HCT116 (cell line): ENCODE results near the gene AHI1. TPM values are rescaled to one million over a fixed set of nuclear protein-coding genes. Genes with fewer than 3 reads are reported as not detected.

Experiments
- ATAC-seq: fragments of 200-7000 bp; cut with Tn5 transposase; 2 replicates; pipeline ENCODE4 v1.9.1; 2020; ENCODE audit warnings: mild to moderate bottlenecking, moderate library complexity
- BruUV-seq: library from RNA; stranded (reverse); fragments of 400-500 nt; replicated peaks from 2 replicates; lab custom pipeline; 2021; lab: Mats Ljungman, UMichigan
- CTCF ChIA-PET: fragments of 300-600 bp; sonication (Branson Sonifier 250); formaldehyde crosslinking; loops from one replicate; lab custom pipeline; 2021; ENCODE audit warnings: antibody characterized with exemption; lab: Charles Lee
- POLR2A ChIA-PET: fragments of 300-600, 350-600 bp; sonication (Branson Sonifier 250); formaldehyde crosslinking; loops from one replicate; lab custom pipeline; 2021; ENCODE audit warnings: antibody characterized with exemption; lab: Charles Lee
- RAD21 ChIA-PET, 2 experiments: fragments of 300-600 bp; sonication (Branson Sonifier 250); formaldehyde crosslinking; loops; one replicate each; lab custom pipeline; 2023; ENCODE audit warnings: low total read pairs in 2 of 2; ENCODE audit not compliant: uncharacterized antibody in 2 of 2, unreplicated experiment in 2 of 2, low non-redundant PET in 1 of 2; lab: Charles Lee
- DNase-seq: peaks from one replicate; pipeline ENCODE4 v3.0.0-alpha.2; 2010; ENCODE audit warnings: low read depth, low spot score
- H2AFZ ChIP-seq: fragments of 200-600 bp; shearing (Covaris generic), sonication (generic); 2 replicates; pipeline ENCODE4 v1.6.1; 2017; ENCODE audit warnings: low read depth, mixed run types, mixed read lengths, antibody characterized with exemption, low read length; ENCODE audit not compliant: poor library complexity, severe bottlenecking
- H3K27ac ChIP-seq: 2 replicates; pipeline ENCODE4 v1.5.1; 2012; ENCODE audit warnings: low read depth, low read length
- H3K27me3 ChIP-seq: fragments of 200-600 bp; sonication (generic); 2 replicates; pipeline ENCODE4 v1.6.1; 2016; ENCODE audit warnings: mixed run types, low read length, mixed read lengths; ENCODE audit not compliant: insufficient read depth
- H3K36me3 ChIP-seq, 2 experiments: fragments of 200-500 bp in 1 of 2; fragments of 200-600 bp in 1 of 2; sonication (Bioruptor generic) in 1 of 2; sonication (generic) in 1 of 2; 2 replicates each; pipeline versions ENCODE4 v1.5.1 to v1.6.1; 2014 to 2016; ENCODE audit warnings: low read length in 2 of 2, inconsistent platforms in 1 of 2, mixed read lengths in 1 of 2, mixed run types in 1 of 2; ENCODE audit not compliant: insufficient read depth in 2 of 2, control insufficient read depth in 1 of 2
- H3K4me1 ChIP-seq, 2 experiments: fragments of 200-600 bp in 1 of 2; sonication (generic) in 1 of 2; 2 replicates each; pipeline versions ENCODE4 v1.5.1 to v1.6.1; 2012 to 2017; ENCODE audit warnings: low read length in 2 of 2, inconsistent platforms in 1 of 2, mild to moderate bottlenecking in 1 of 2, mixed read lengths in 1 of 2, mixed run types in 1 of 2, moderate library complexity in 1 of 2; ENCODE audit not compliant: insufficient read depth in 2 of 2, control insufficient read depth in 1 of 2
- H3K4me2 ChIP-seq: fragments of 200-600 bp; sonication (generic); 2 replicates; pipeline ENCODE4 v1.6.1; 2017; ENCODE audit warnings: mixed run types, low read length, mixed read lengths
- H3K4me3 ChIP-seq, 2 experiments: fragments of 200-600 bp in 1 of 2; sonication (generic) in 1 of 2; replicated peaks in 1 of 2; 2 replicates each; pipeline ENCODE4 v1.5.1; 2011 to 2016; ENCODE audit warnings: low read length in 2 of 2, control low read depth in 1 of 2, low read depth in 1 of 2, mild to moderate bottlenecking in 1 of 2, mixed read lengths in 1 of 2, mixed run types in 1 of 2
- H3K79me2 ChIP-seq: fragments of 200-600 bp; sonication (generic); 2 replicates; pipeline ENCODE4 v1.6.1; 2017; ENCODE audit warnings: mild to moderate bottlenecking, mixed run types, low read length, moderate library complexity, mixed read lengths; ENCODE audit not compliant: insufficient read depth
- H3K9ac ChIP-seq: fragments of 200-600 bp; sonication (generic); 2 replicates; pipeline ENCODE4 v1.6.1; 2016; ENCODE audit warnings: low read length, mixed read lengths
- H3K9me2 ChIP-seq: fragments of 200-600 bp; sonication (generic), shearing (Covaris generic); 2 replicates; pipeline ENCODE4 v1.6.1; 2017; ENCODE audit warnings: mixed run types, mild to moderate bottlenecking, moderate library complexity; ENCODE audit not compliant: insufficient read depth
- H3K9me3 ChIP-seq, 2 experiments: fragments of 200-500 bp in 1 of 2; fragments of 200-600 bp in 1 of 2; sonication (Bioruptor generic) in 1 of 2; sonication (generic) in 1 of 2; 2 replicates each; pipeline ENCODE4 v1.6.1; 2014 to 2017; ENCODE audit warnings: low read length in 2 of 2, mixed read lengths in 2 of 2, inconsistent platforms in 1 of 2, low read depth in 1 of 2, mild to moderate bottlenecking in 1 of 2, mixed run types in 1 of 2, moderate library complexity in 1 of 2; ENCODE audit not compliant: control insufficient read depth in 1 of 2, insufficient read depth in 1 of 2
- H4K20me1 ChIP-seq: fragments of 200-600 bp; sonication (generic), shearing (Covaris generic); 2 replicates; pipeline ENCODE4 v1.6.1; 2017; ENCODE audit warnings: mixed run types, mild to moderate bottlenecking, moderate library complexity; ENCODE audit not compliant: insufficient read depth
- CBX3 ChIP-seq: IDR thresholded peaks from 2 replicates; pipeline ENCODE4 v1.6.1; 2012; ENCODE audit warnings: low read depth
- CEBPB ChIP-seq: IDR thresholded peaks from 2 replicates; pipeline ENCODE4 v1.6.1; 2012; ENCODE audit warnings: low read depth
- CTCF ChIP-seq, 3 experiments: fragments of 200-600 bp in 1 of 3; sonication (generic) in 1 of 3; IDR thresholded peaks in 2 of 3; conservative IDR thresholded peaks in 1 of 3; 2 replicates each; pipeline ENCODE4 v1.5.1; 2012 to 2017; ENCODE audit warnings: low read depth in 2 of 3, low read length in 2 of 3, antibody characterized with exemption in 1 of 3, borderline replicate concordance in 1 of 3, control low read depth in 1 of 3, mild to moderate bottlenecking in 1 of 3, mixed read lengths in 1 of 3, mixed run types in 1 of 3, moderate library complexity in 1 of 3; ENCODE audit not compliant: insufficient read depth in 1 of 3
- EGR1 ChIP-seq: IDR thresholded peaks from 2 replicates; pipeline ENCODE4 v1.6.1; 2012; ENCODE audit warnings: low read depth
- ELF1 ChIP-seq: IDR thresholded peaks from 2 replicates; pipeline ENCODE4 v1.6.1; 2012; ENCODE audit warnings: low read depth, borderline replicate concordance
- EZH2 ChIP-seq: fragments of 200-600 bp; sonication (generic); IDR thresholded peaks from 2 replicates; pipeline ENCODE4 v1.6.1; 2017; ENCODE audit warnings: antibody characterized with exemption, mixed run types
- EZH2phosphoT487 ChIP-seq: fragments of 200-600 bp; IDR thresholded peaks from 2 replicates; pipeline ENCODE4 v1.6.1; 2018; ENCODE audit warnings: antibody characterized with exemption, borderline replicate concordance
- FOSL1 ChIP-seq: IDR thresholded peaks from 2 replicates; pipeline ENCODE4 v1.6.1; 2012; ENCODE audit warnings: low read depth
- JUND ChIP-seq: IDR thresholded peaks from 2 replicates; pipeline ENCODE4 v1.6.1; 2012
- POLR2A ChIP-seq: IDR thresholded peaks from 2 replicates; pipeline ENCODE4 v1.7.0; 2011; ENCODE audit warnings: borderline replicate concordance; ENCODE audit not compliant: insufficient read depth, insufficient read length; ENCODE audit errors: extremely low read depth
- RAD21 ChIP-seq: IDR thresholded peaks from 2 replicates; pipeline ENCODE4 v1.6.1; 2012; ENCODE audit warnings: low read depth, mild to moderate bottlenecking
- REST ChIP-seq: IDR thresholded peaks from 2 replicates; pipeline ENCODE4 v1.6.1; 2012; ENCODE audit warnings: low read depth
- SIN3A ChIP-seq: IDR thresholded peaks from 2 replicates; pipeline ENCODE4 v1.6.1; 2012; ENCODE audit warnings: low read depth
- SP1 ChIP-seq: IDR thresholded peaks from 2 replicates; pipeline ENCODE4 v1.6.1; 2012; ENCODE audit warnings: low read depth
- TCF7L2 ChIP-seq: IDR thresholded peaks from 2 replicates; pipeline ENCODE4 v1.7.0; 2011; ENCODE audit warnings: borderline replicate concordance, inconsistent platforms; ENCODE audit not compliant: insufficient read depth, insufficient read length; ENCODE audit errors: extremely low read depth
- YY1 ChIP-seq: IDR thresholded peaks from 2 replicates; pipeline ENCODE4 v1.6.1; 2011; ENCODE audit warnings: low read length, low read depth, moderate library complexity, mild to moderate bottlenecking; ENCODE audit not compliant: insufficient replicate concordance; ENCODE audit errors: extremely low read depth
- ZFX ChIP-seq: fragments of 450-650 bp; IDR thresholded peaks from 2 replicates; pipeline ENCODE4 v1.6.1; 2017
- ZNF274 ChIP-seq: fragments of 200-500 bp; sonication (Bioruptor generic); IDR thresholded peaks from 2 replicates; pipeline ENCODE4 v1.6.1; 2014; ENCODE audit warnings: mild to moderate bottlenecking, low read depth, low read length, inconsistent platforms
- intact Hi-C: fragments of 100-400 bp; cut with micrococcal nuclease; formaldehyde crosslinking; loops from 2 replicates; pipeline ENCODE4 v1.10.0; 2022
- total RNA-seq: library from RNA; stranded (reverse); gene quantifications from one replicate; pipeline ENCODE4 v1.2.1, GENCODE V29; 2021; ENCODE audit not compliant: unreplicated experiment

The AHI1 gene
- total RNA-seq, 1 experiment from 2014 or later: 29.6 TPM

- no peak for ATAC-seq
- TF ChIP-seq POLR2A: no peak
- no peak for TF ChIP-seq YY1
- TF ChIP-seq ZFX: no peak
- no peak for TF ChIP-seq CBX3
- TF ChIP-seq SIN3A: no peak
- TF ChIP-seq RAD21: no peak
- TF ChIP-seq SP1: no peak
- TF ChIP-seq ZNF274: no peak
- TF ChIP-seq EZH2phosphoT487: no peak
- no peak for TF ChIP-seq CTCF (IDR thresholded peaks at IDR 0.05 in 2 of 3, conservative IDR thresholded peaks at IDR 0.05 in 1 of 3; ENCODE audit: borderline replicate concordance in 1 of 3, insufficient read depth in 1 of 3, low read depth in 2 of 3, low read length in 2 of 3)
- no peak for TF ChIP-seq ELF1
- TF ChIP-seq JUND: no peak
- no peak for TF ChIP-seq FOSL1
- no peak for TF ChIP-seq CEBPB
- no peak for TF ChIP-seq EGR1
- TF ChIP-seq EZH2: no peak
- no peak for TF ChIP-seq TCF7L2
- TF ChIP-seq REST: no peak
- no peaks in the 10 kb centered on the region for H3K27me3 ChIP-seq
These were observed 79.3 kb downstream of the AHI1 start for GRCh38 chr6:135418040-135418760.

More at GRCh38 chr6:135418040-135418760, 79.3 kb downstream of the AHI1 start:
- intact Hi-C loops: no loop called here
- no peak overlapping the region for H2AFZ ChIP-seq
- H3K4me1 ChIP-seq: no peaks in the 10 kb centered on the region
- no peak overlapping the region for H3K9ac ChIP-seq
- no peaks in the 10 kb centered on the region for H3K9me2 ChIP-seq
- H3K79me2 ChIP-seq: no peaks in the 10 kb centered on the region
- DNase-seq: no peak
- ChIA-PET RAD21 (no interaction called here), CTCF (no interaction called here), POLR2A (no interaction called here)
- no peak overlapping the region for H3K27ac ChIP-seq
- H3K4me3 ChIP-seq: no peak overlapping the region
- no peaks in the 10 kb centered on the region for H3K9me3 ChIP-seq
- H3K4me2 ChIP-seq: no peak overlapping the region
- H4K20me1 ChIP-seq: no peaks in the 10 kb centered on the region
- BruUV-seq: no TSS peak
- no peaks in the 10 kb centered on the region; a peak in 1 of 4 replicates for H3K36me3 ChIP-seq
